K562 (cell line): ENCODE measurements around the gene IGF2BP3. TPM values are rescaled to one million over a fixed set of nuclear protein-coding genes. Genes with fewer than 3 reads are reported as not detected.
A peak's percentile ranks its signal among the peaks of the same experiment; 100 is the strongest.

Source experiments
- ATAC-seq: fragments of 200-7000 bp; cut with Tn5 transposase; 3 replicates; pipeline ENCODE4 v1.9.1; 2020; ENCODE audit warnings: moderate library complexity
- BruUV-seq: library from RNA; stranded (reverse); fragments of 400-500 nt; replicated peaks from 2 replicates; lab custom pipeline; 2021; lab: Mats Ljungman, UMichigan
- CTCF ChIA-PET: fragments of 300-600 bp; formaldehyde crosslinking; extraction: SDS; loops from one replicate; lab custom pipeline; 2021; ENCODE audit warnings: low intra/inter-chr PET ratio; lab: Yijun Ruan, JAX
- POLR2A ChIA-PET: fragments of 300-600, 350-650 bp; sonication (Branson Sonifier 250); formaldehyde crosslinking; extraction: SDS; loops from one replicate; lab custom pipeline; 2021; ENCODE audit warnings: antibody characterized with exemption, inconsistent platforms; lab: Yijun Ruan, JAX
- DNase-seq, 4 experiments: peaks; one replicate each; pipeline versions ENCODE4 v3.0.0 to v3.0.0-alpha.2; 2011 to 2018; ENCODE audit warnings: low spot score in 3 of 4, mixed read lengths in 3 of 4; ENCODE audit errors: extremely low read depth in 1 of 4
- FAIRE-seq: peaks from 2 replicates; lab custom pipeline; 2011; peaks lifted over from hg19 to GRCh38; lab: Jason Lieb, UNC
- H2AFZ ChIP-seq: 2 replicates; pipeline ENCODE4 v1.6.0; 2011; ENCODE audit warnings: low read depth, low read length, control low read depth, inconsistent platforms
- H3K27ac ChIP-seq: fragments of 200-600 bp; 3 replicates; pipeline ENCODE4 v1.8.0; 2011; ENCODE audit warnings: low read depth, mild to moderate bottlenecking, control low read depth, inconsistent platforms, low read length, moderate library complexity, mixed read lengths; ENCODE audit errors: extremely low read depth
- H3K27me3 ChIP-seq, 2 experiments: fragments of 300-600 bp in 1 of 2; 2 replicates in 1 of 2; 3 replicates in 1 of 2; pipeline versions ENCODE4 v1.6.0 to v1.8.0; 2011; ENCODE audit warnings: inconsistent platforms in 2 of 2, low read length in 2 of 2, mild to moderate bottlenecking in 1 of 2, mixed read lengths in 1 of 2, moderate library complexity in 1 of 2; ENCODE audit not compliant: control insufficient read depth in 2 of 2, insufficient read depth in 2 of 2
- H3K36me3 ChIP-seq: fragments of 300-600 bp; 3 replicates; pipeline ENCODE4 v1.8.0; 2011; ENCODE audit warnings: mild to moderate bottlenecking, low read length, inconsistent platforms; ENCODE audit not compliant: control insufficient read depth, insufficient read depth
- H3K4me1 ChIP-seq, 2 experiments: fragments of 200-600 bp in 1 of 2; replicated peaks in 1 of 2; 2 replicates in 1 of 2; 3 replicates in 1 of 2; pipeline versions ENCODE4 v1.5.1 to v1.8.0; 2011; ENCODE audit warnings: inconsistent platforms in 2 of 2, low read length in 2 of 2, mild to moderate bottlenecking in 1 of 2, mixed read lengths in 1 of 2, moderate library complexity in 1 of 2; ENCODE audit not compliant: control insufficient read depth in 2 of 2, insufficient read depth in 2 of 2
- H3K4me2 ChIP-seq: 2 replicates; pipeline ENCODE4 v1.6.1; 2011; ENCODE audit warnings: low read length, control low read depth, inconsistent platforms, mixed read lengths; ENCODE audit not compliant: insufficient read depth
- H3K4me3 ChIP-seq: fragments of 200-600 bp; sonication (generic), shearing (Covaris generic); 2 replicates; pipeline ENCODE4 v1.5.1; 2016; ENCODE audit warnings: control low read depth, inconsistent platforms
- H3K79me2 ChIP-seq: fragments of 200-600 bp; 3 replicates; pipeline ENCODE4 v1.8.0; 2011; ENCODE audit warnings: low read length, inconsistent platforms; ENCODE audit not compliant: control insufficient read depth, insufficient read depth
- H3K9ac ChIP-seq, 2 experiments: 2 replicates each; pipeline versions ENCODE4 v1.6.0 to v1.6.1; 2011; ENCODE audit warnings: low read depth in 2 of 2, low read length in 2 of 2, control low read depth in 1 of 2, inconsistent platforms in 1 of 2, mild to moderate bottlenecking in 1 of 2, mixed read lengths in 1 of 2; ENCODE audit not compliant: insufficient read depth in 1 of 2
- H3K9me1 ChIP-seq: one replicate; pipeline ENCODE4 v1.6.0; 2011; ENCODE audit warnings: inconsistent platforms, mild to moderate bottlenecking, low read length, moderate library complexity; ENCODE audit not compliant: control insufficient read depth, insufficient read depth
- H3K9me3 ChIP-seq: replicated peaks from 2 replicates; pipeline ENCODE4 v1.5.1; 2011; ENCODE audit warnings: low read depth, low read length, inconsistent platforms; ENCODE audit not compliant: control insufficient read depth, insufficient read depth
- H4K20me1 ChIP-seq: replicated peaks from 2 replicates; pipeline ENCODE4 v1.6.1; 2011; ENCODE audit warnings: low read length, inconsistent platforms, mixed read lengths; ENCODE audit not compliant: control insufficient read depth, insufficient read depth
- ADNP ChIP-seq: fragments of 200-800 bp; sonication (Bioruptor generic); IDR thresholded peaks from 2 replicates; pipeline ENCODE4 v1.6.1; 2016; ENCODE audit warnings: missing genetic modification characterization, missing compliant biosample characterization
- BCOR ChIP-seq: fragments of 450-650 bp; IDR thresholded peaks from 2 replicates; pipeline ENCODE4 v1.6.1; 2016
- CBX1 ChIP-seq: sonication (generic); IDR thresholded peaks from 2 replicates; pipeline ENCODE4 v1.6.1; 2016; ENCODE audit warnings: antibody characterized with exemption, low read depth, mild to moderate bottlenecking
- GTF2A2 ChIP-seq: IDR thresholded peaks from 2 replicates; pipeline ENCODE4 v1.6.1; 2016; ENCODE audit warnings: mild to moderate bottlenecking, missing genetic modification characterization, missing compliant biosample characterization
- HDAC1 ChIP-seq, 2 experiments: fragments of 450-650 bp; IDR thresholded peaks; 2 replicates each; pipeline ENCODE4 v1.6.1; 2016 to 2017; ENCODE audit warnings: inconsistent platforms in 1 of 2, mild to moderate bottlenecking in 1 of 2, moderate library complexity in 1 of 2
- HDAC2 ChIP-seq: fragments of 450-650 bp; IDR thresholded peaks from 2 replicates; pipeline ENCODE4 v1.6.1; 2016; ENCODE audit warnings: mild to moderate bottlenecking
- HOMEZ ChIP-seq: fragments of 250-450 bp; sonication (Bioruptor Pico); IDR thresholded peaks from 2 replicates; pipeline ENCODE4 v1.4.0; 2020; ENCODE audit warnings: mild to moderate bottlenecking, moderate library complexity
- IFI16 ChIP-seq: fragments of 250-450 bp; sonication (Bioruptor Pico); IDR thresholded peaks from 2 replicates; pipeline ENCODE4 v2.1.2; 2022; ENCODE audit warnings: mild to moderate bottlenecking, inconsistent platforms
- JUN ChIP-seq, 2 experiments: sonication (generic) in 1 of 2; formaldehyde crosslinking in 1 of 2; IDR thresholded peaks; 2 replicates each; pipeline versions ENCODE4 v1.6.1 to v1.8.0; 2012 to 2022; ENCODE audit warnings: borderline replicate concordance in 2 of 2, mild to moderate bottlenecking in 2 of 2, improper control_type of control experiment in 1 of 2, low read depth in 1 of 2, low read length in 1 of 2, missing genetic modification reagents in 1 of 2
- KDM1A ChIP-seq, 2 experiments: fragments of 450-650 bp; IDR thresholded peaks; 2 replicates each; pipeline ENCODE4 v1.6.1; 2016; ENCODE audit warnings: mild to moderate bottlenecking in 2 of 2
- NR2C1 ChIP-seq, 2 experiments: fragments of 450-650 bp; IDR thresholded peaks; 2 replicates each; pipeline ENCODE4 v1.6.1; 2017; ENCODE audit warnings: mild to moderate bottlenecking in 2 of 2, antibody characterized with exemption in 1 of 2, inconsistent platforms in 1 of 2, missing compliant biosample characterization in 1 of 2, missing genetic modification characterization in 1 of 2
- NR2C2 ChIP-seq, 2 experiments: fragments of 200-800 bp in 1 of 2; sonication (Bioruptor generic) in 1 of 2; sonication (generic) in 1 of 2; formaldehyde crosslinking in 1 of 2; IDR thresholded peaks; 2 replicates each; pipeline versions ENCODE4 v1.6.1 to v1.8.0; 2016 to 2022; ENCODE audit warnings: mild to moderate bottlenecking in 1 of 2, missing compliant biosample characterization in 1 of 2, missing genetic modification characterization in 1 of 2, missing genetic modification reagents in 1 of 2
- PHF20 ChIP-seq: fragments of 450-650 bp; IDR thresholded peaks from 2 replicates; pipeline ENCODE4 v1.6.1; 2018; ENCODE audit not compliant: partially characterized antibody
- PTBP1 ChIP-seq: fragments of 200-400 bp; formaldehyde crosslinking; IDR thresholded peaks from 2 replicates; pipeline ENCODE4 v1.6.1; 2017; ENCODE audit warnings: low read depth, low read length
- RHOXF2B ChIP-seq: fragments of 250-450 bp; sonication (Bioruptor Pico); conservative IDR thresholded peaks from 2 replicates; pipeline ENCODE4 v1.5.1; 2021
- SMAD4 ChIP-seq: fragments of 250-450 bp; sonication (Bioruptor Pico); conservative IDR thresholded peaks from 2 replicates; pipeline ENCODE4 v1.8.0; 2021; ENCODE audit warnings: inconsistent platforms, mild to moderate bottlenecking, moderate library complexity
- SMARCA5 ChIP-seq: fragments of 450-650 bp; IDR thresholded peaks from 2 replicates; pipeline ENCODE4 v1.6.1; 2016
- SREBF2 ChIP-seq: sonication (generic); formaldehyde crosslinking; IDR thresholded peaks from 2 replicates; pipeline ENCODE4 v1.4.0; 2020; ENCODE audit warnings: mild to moderate bottlenecking, missing genetic modification reagents
- SRSF3 ChIP-seq: fragments of 200-400 bp; formaldehyde crosslinking; IDR thresholded peaks from 2 replicates; pipeline ENCODE4 v1.6.1; 2016; ENCODE audit warnings: mild to moderate bottlenecking, low read length, moderate library complexity; ENCODE audit not compliant: insufficient read depth
- ZNF311 ChIP-seq: fragments of 250-450 bp; sonication (Bioruptor Pico); IDR thresholded peaks from 2 replicates; pipeline ENCODE4 v1.4.0; 2020; ENCODE audit warnings: mild to moderate bottlenecking, moderate library complexity
- WGBS: fragments of 100-300 bp; shearing (Covaris generic); methylation state at CpG from one replicate; pipeline ENCODE4 v1.1.6; 2016; ENCODE audit warnings: low coverage, mixed read lengths; ENCODE audit not compliant: insufficient coverage; ENCODE audit errors: missing lambda C conversion rate; 5-methylcytosine and 5-hydroxymethylcytosine counted together
- in situ Hi-C: fragments of 300-500 bp; cut with MboI; formaldehyde crosslinking; loops from 4 replicates; pipeline ENCODE4 v1.15.0; 2018; ENCODE audit warnings: inconsistent platforms, mixed read lengths
- intact Hi-C: fragments of 100-400 bp; cut with micrococcal nuclease; formaldehyde crosslinking; loops from 2 replicates; pipeline ENCODE4 v1.14.2; 2022
- polyA plus RNA-seq, 8 experiments: library from polyadenylated mRNA; depleted of rRNA in 4 of 8; stranded (reverse) in 5 of 8; unstranded in 3 of 8; fragments of >200 nt; fragmentation: Nextera tagmentation in 2 of 8; fragmentation: Illumina TruSeq in 1 of 8; extraction: Ambion mirVana in 2 of 8; extraction: Trizol in 1 of 8; gene quantifications; 2 replicates each; pipeline versions ENCODE4 v1.2.1 to v1.2.3, GENCODE V29; 2011 to 2014; ENCODE audit warnings: inconsistent platforms in 1 of 8, missing spikeins in 1 of 8
- total RNA-seq, 7 experiments: library from RNA; depleted of rRNA in 6 of 7; stranded (reverse); fragments of >200 nt in 6 of 7; fragmentation: Illumina TruSeq in 2 of 7; extraction: Trizol in 2 of 7; gene quantifications; 2 replicates each; pipeline versions ENCODE4 v1.2.1 to v1.2.3, GENCODE V29; 2011 to 2021; ENCODE audit warnings: low replicate concordance in 1 of 7
- TF ChIP-seq, protein P1 (sequence below): fragments of 250-450 bp; sonication (Bioruptor Pico); IDR thresholded peaks from 2 replicates; pipeline ENCODE4 v1.5.0; 2021

Gene IGF2BP3
- total and polyA plus RNA-seq, 9 of the 15 experiments (the other 6 are each of a cell fraction or from before 2014, with no cell fraction given), result 8.4 to 88.1 (median 61.2) TPM

DNA sequence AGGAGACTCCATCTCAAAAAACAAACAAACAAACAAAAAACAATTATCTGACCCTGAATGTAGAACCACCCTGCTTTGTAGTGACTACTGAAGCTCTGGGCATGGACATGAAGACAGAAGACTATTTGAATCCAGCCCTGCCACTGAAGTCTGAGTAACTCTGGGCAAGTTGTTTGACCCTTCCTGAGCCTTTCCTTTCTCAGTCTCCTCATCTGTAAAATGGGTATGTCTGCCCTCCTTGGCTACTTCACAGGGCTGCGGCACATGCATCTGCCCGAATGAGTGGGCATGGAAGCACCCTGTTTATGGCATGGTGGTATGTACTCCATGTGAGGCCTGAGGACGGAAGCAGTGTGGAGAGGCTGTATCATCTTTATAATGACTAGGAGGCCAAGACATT is 193.3 kb downstream of the IGF2BP3 start:
- Histone ChIP-seq H3K79me2 (no peaks in the 10 kb centered on the region), H3K27ac (no peak overlapping the region), H3K36me3 (no peaks in the 10 kb centered on the region), H3K4me3 (no peak overlapping the region), H3K9me1 (no peaks in the 10 kb centered on the region), H3K4me2 (no peak overlapping the region), H2AFZ (no peak overlapping the region), H3K27me3 (no peaks in the 10 kb centered on the region), H3K9me3 (no peaks in the 10 kb centered on the region), H3K4me1 (peaks cover 0 to 5% of the 10 kb centered on the region in 2 experiments; a peak in 1 of 5 replicates), H3K9ac (no peak overlapping the region), H4K20me1 (no peaks in the 10 kb centered on the region)
- CTCF ChIA-PET, result interaction anchor here (1.3 to 1.6 kb wide), 3 partner anchors 268 to 436 kb away, joined by 3 to 16 read pairs (median 6); no protein-coding TSS in a partner anchor
- POLR2A ChIA-PET, result interaction anchor here (0.6 to 1.3 kb wide), 4 partner anchors 17 to 694 kb away, joined by 3 to 7 read pairs (median 3); partner anchors contain the start of gene MALSU1
- DNase-seq (no peak), ATAC-seq (peak; percentile 7; the same call in 2 of the 3 replicates), FAIRE-seq (no peak)
- in situ Hi-C loops, result no loop called here
- no TSS peak for BruUV-seq
- intact Hi-C loops, result loop anchor here (1.0 to 10.0 kb wide), 4 partner anchors 80 to 752 kb away; no protein-coding TSS in a partner anchor
- 26% methylated on average over 3 of the region's 3 CpGs for WGBS
- no peak for TF ChIP-seq RHOXF2B (CRISPR knock-in tag)
- TF ChIP-seq SMARCA5, result peak; percentile 83
- TF ChIP-seq ZNF311, result no peak
- TF ChIP-seq KDM1A (IDR thresholded peaks at IDR 0.05), result peak; percentile 80 to 87
- TF ChIP-seq JUN (IDR thresholded peaks at IDR 0.05; ENCODE audit: borderline replicate concordance, low read depth, low read length), result no peak
- TF ChIP-seq JUN (CRISPR knock-in tag; IDR thresholded peaks at IDR 0.05; ENCODE audit: borderline replicate concordance), result no peak
- 0 out of 2 replicates have a peak, but pooled peaks have one; percentile 55 for TF ChIP-seq CBX1
- no peak for TF ChIP-seq NR2C1 (IDR thresholded peaks at IDR 0.05)
- TF ChIP-seq NR2C1 (tag; IDR thresholded peaks at IDR 0.05), result no peak
- TF ChIP-seq IFI16, result no peak
- no peak for TF ChIP-seq HOMEZ (CRISPR knock-in tag)
- TF ChIP-seq, protein P1, sequence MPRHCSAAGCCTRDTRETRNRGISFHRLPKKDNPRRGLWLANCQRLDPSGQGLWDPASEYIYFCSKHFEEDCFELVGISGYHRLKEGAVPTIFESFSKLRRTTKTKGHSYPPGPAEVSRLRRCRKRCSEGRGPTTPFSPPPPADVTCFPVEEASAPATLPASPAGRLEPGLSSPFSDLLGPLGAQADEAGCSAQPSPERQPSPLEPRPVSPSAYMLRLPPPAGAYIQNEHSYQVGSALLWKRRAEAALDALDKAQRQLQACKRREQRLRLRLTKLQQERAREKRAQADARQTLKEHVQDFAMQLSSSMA (CRISPR knock-in tag), result no peak
- TF ChIP-seq GTF2A2 (tag), result no peak
- 0 out of 2 replicates have a peak, but pooled peaks have one; percentile 77 for TF ChIP-seq PTBP1
- TF ChIP-seq HDAC2, result peak; percentile 64; the same call in 1 of the 2 replicates
- peak; percentile 96 for TF ChIP-seq BCOR
- TF ChIP-seq ADNP (tag), result peak; percentile 93
- no peak for TF ChIP-seq SMAD4
- TF ChIP-seq SRSF3, result no peak
- TF ChIP-seq NR2C2 (CRISPR knock-in tag; IDR thresholded peaks at IDR 0.05), result 0 out of 2 replicates have a peak, but pooled peaks have one; percentile 18
- TF ChIP-seq NR2C2 (tag; IDR thresholded peaks at IDR 0.05), result no peak
- TF ChIP-seq HDAC1 (IDR thresholded peaks at IDR 0.05), result 0 out of 4 replicates have a peak, but pooled peaks of 1 of the 2 experiments have one; percentile 27
- TF ChIP-seq SREBF2, result no peak
- TF ChIP-seq PHF20, result peak; percentile 35
